OCI-LY3 (cell line): Measurements from ENCODE around the gene SEPTIN11.

ENCODE experiments used
- CTCF ChIP-seq: fragments of 200-600, 300-600 bp; sonication (generic); IDR thresholded peaks from 2 replicates; pipeline ENCODE4 v1.5.1; 2014; ENCODE audit warnings: antibody characterized with exemption, low read length, low read depth
- EZH2phosphoT487 ChIP-seq: fragments of 200-600 bp; shearing (Covaris generic); IDR thresholded peaks from 2 replicates; pipeline ENCODE4 v1.6.1; 2018; ENCODE audit warnings: antibody characterized with exemption, mixed run types, low read depth

GRCh38 chr4:76963131-76963750 lies 13.7 kb downstream of the SEPTIN11 start:
- no peak for TF ChIP-seq CTCF
- TF ChIP-seq EZH2phosphoT487: no peak
